K562 (cell line): ENCODE measurements around the gene SCP2. TPM values are rescaled to one million over a fixed set of nuclear protein-coding genes. Genes with fewer than 3 reads are reported as not detected.

Source experiments
- ATAC-seq: fragments of 200-7000 bp; cut with Tn5 transposase; 3 replicates; pipeline ENCODE4 v1.9.1; 2020; ENCODE audit warnings: moderate library complexity
- BruUV-seq: library from RNA; stranded (reverse); fragments of 400-500 nt; replicated peaks from 2 replicates; lab custom pipeline; 2021; lab: Mats Ljungman, UMichigan
- CTCF ChIA-PET: fragments of 300-600 bp; formaldehyde crosslinking; extraction: SDS; loops from one replicate; lab custom pipeline; 2021; ENCODE audit warnings: low intra/inter-chr PET ratio; lab: Yijun Ruan, JAX
- POLR2A ChIA-PET: fragments of 300-600, 350-650 bp; sonication (Branson Sonifier 250); formaldehyde crosslinking; extraction: SDS; loops from one replicate; lab custom pipeline; 2021; ENCODE audit warnings: antibody characterized with exemption, inconsistent platforms; lab: Yijun Ruan, JAX
- DNase-seq, 4 experiments: peaks; one replicate each; pipeline versions ENCODE4 v3.0.0 to v3.0.0-alpha.2; 2011 to 2018; ENCODE audit warnings: low spot score in 3 of 4, mixed read lengths in 3 of 4; ENCODE audit errors: extremely low read depth in 1 of 4
- FAIRE-seq: peaks from 2 replicates; lab custom pipeline; 2011; peaks lifted over from hg19 to GRCh38; lab: Jason Lieb, UNC
- H2AFZ ChIP-seq: 2 replicates; pipeline ENCODE4 v1.6.0; 2011; ENCODE audit warnings: low read depth, low read length, control low read depth, inconsistent platforms
- H3K27ac ChIP-seq: fragments of 200-600 bp; 3 replicates; pipeline ENCODE4 v1.8.0; 2011; ENCODE audit warnings: low read depth, mild to moderate bottlenecking, control low read depth, inconsistent platforms, low read length, moderate library complexity, mixed read lengths; ENCODE audit errors: extremely low read depth
- H3K27me3 ChIP-seq, 2 experiments: fragments of 300-600 bp in 1 of 2; 2 replicates in 1 of 2; 3 replicates in 1 of 2; pipeline versions ENCODE4 v1.6.0 to v1.8.0; 2011; ENCODE audit warnings: inconsistent platforms in 2 of 2, low read length in 2 of 2, mild to moderate bottlenecking in 1 of 2, mixed read lengths in 1 of 2, moderate library complexity in 1 of 2; ENCODE audit not compliant: control insufficient read depth in 2 of 2, insufficient read depth in 2 of 2
- H3K36me3 ChIP-seq: fragments of 300-600 bp; 3 replicates; pipeline ENCODE4 v1.8.0; 2011; ENCODE audit warnings: mild to moderate bottlenecking, low read length, inconsistent platforms; ENCODE audit not compliant: control insufficient read depth, insufficient read depth
- H3K4me1 ChIP-seq, 2 experiments: fragments of 200-600 bp in 1 of 2; replicated peaks in 1 of 2; 2 replicates in 1 of 2; 3 replicates in 1 of 2; pipeline versions ENCODE4 v1.5.1 to v1.8.0; 2011; ENCODE audit warnings: inconsistent platforms in 2 of 2, low read length in 2 of 2, mild to moderate bottlenecking in 1 of 2, mixed read lengths in 1 of 2, moderate library complexity in 1 of 2; ENCODE audit not compliant: control insufficient read depth in 2 of 2, insufficient read depth in 2 of 2
- H3K4me2 ChIP-seq: 2 replicates; pipeline ENCODE4 v1.6.1; 2011; ENCODE audit warnings: low read length, control low read depth, inconsistent platforms, mixed read lengths; ENCODE audit not compliant: insufficient read depth
- H3K4me3 ChIP-seq: fragments of 200-600 bp; sonication (generic), shearing (Covaris generic); 2 replicates; pipeline ENCODE4 v1.5.1; 2016; ENCODE audit warnings: control low read depth, inconsistent platforms
- H3K79me2 ChIP-seq: fragments of 200-600 bp; 3 replicates; pipeline ENCODE4 v1.8.0; 2011; ENCODE audit warnings: low read length, inconsistent platforms; ENCODE audit not compliant: control insufficient read depth, insufficient read depth
- H3K9ac ChIP-seq, 2 experiments: 2 replicates each; pipeline versions ENCODE4 v1.6.0 to v1.6.1; 2011; ENCODE audit warnings: low read depth in 2 of 2, low read length in 2 of 2, control low read depth in 1 of 2, inconsistent platforms in 1 of 2, mild to moderate bottlenecking in 1 of 2, mixed read lengths in 1 of 2; ENCODE audit not compliant: insufficient read depth in 1 of 2
- H3K9me1 ChIP-seq: one replicate; pipeline ENCODE4 v1.6.0; 2011; ENCODE audit warnings: inconsistent platforms, mild to moderate bottlenecking, low read length, moderate library complexity; ENCODE audit not compliant: control insufficient read depth, insufficient read depth
- H3K9me3 ChIP-seq: replicated peaks from 2 replicates; pipeline ENCODE4 v1.5.1; 2011; ENCODE audit warnings: low read depth, low read length, inconsistent platforms; ENCODE audit not compliant: control insufficient read depth, insufficient read depth
- H4K20me1 ChIP-seq: replicated peaks from 2 replicates; pipeline ENCODE4 v1.6.1; 2011; ENCODE audit warnings: low read length, inconsistent platforms, mixed read lengths; ENCODE audit not compliant: control insufficient read depth, insufficient read depth
- ADNP ChIP-seq: fragments of 200-800 bp; sonication (Bioruptor generic); IDR thresholded peaks from 2 replicates; pipeline ENCODE4 v1.6.1; 2016; ENCODE audit warnings: missing genetic modification characterization, missing compliant biosample characterization
- CAMTA2 ChIP-seq: fragments of 250-450 bp; sonication (Bioruptor Pico); conservative IDR thresholded peaks from 2 replicates; pipeline ENCODE4 v1.5.1; 2022
- DDX20 ChIP-seq: fragments of 450-650 bp; IDR thresholded peaks from 2 replicates; pipeline ENCODE4 v1.6.1; 2016; ENCODE audit warnings: missing genetic modification characterization, low read depth, mild to moderate bottlenecking, missing compliant biosample characterization, moderate library complexity
- HNRNPH1 ChIP-seq: fragments of 200-400 bp; formaldehyde crosslinking; optimal IDR thresholded peaks from 2 replicates; pipeline ENCODE3; 2017; ENCODE audit warnings: low read depth, mild to moderate bottlenecking, low read length, moderate library complexity
- KAT7 ChIP-seq: sonication (generic); formaldehyde crosslinking; IDR thresholded peaks from 2 replicates; pipeline ENCODE4 v1.8.0; 2022; ENCODE audit warnings: missing genetic modification reagents, mild to moderate bottlenecking, borderline replicate concordance
- NKRF ChIP-seq: fragments of 450-650 bp; IDR thresholded peaks from 2 replicates; pipeline ENCODE4 v1.6.1; 2016; ENCODE audit warnings: borderline replicate concordance
- PTRF ChIP-seq: fragments of 450-650 bp; IDR thresholded peaks from 2 replicates; pipeline ENCODE4 v1.6.1; 2016; ENCODE audit warnings: mild to moderate bottlenecking, missing genetic modification characterization, missing compliant biosample characterization
- RBM25 ChIP-seq: fragments of 200-400 bp; formaldehyde crosslinking; IDR thresholded peaks from 2 replicates; pipeline ENCODE4 v1.6.1; 2018; ENCODE audit warnings: low read length, low read depth, moderate library complexity; ENCODE audit not compliant: severe bottlenecking
- TAL1 ChIP-seq: fragments of 450-650 bp; IDR thresholded peaks from 2 replicates; pipeline ENCODE4 v1.6.1; 2016; ENCODE audit warnings: mild to moderate bottlenecking
- ZNF121 ChIP-seq: sonication (generic); formaldehyde crosslinking; conservative IDR thresholded peaks from 2 replicates; pipeline ENCODE4 v1.8.0; 2022; ENCODE audit warnings: missing genetic modification reagents
- ZNF232 ChIP-seq: sonication (generic); formaldehyde crosslinking; IDR thresholded peaks from 2 replicates; pipeline ENCODE4 v1.8.0; 2022; ENCODE audit warnings: mild to moderate bottlenecking, missing genetic modification reagents
- ZNF282 ChIP-seq: sonication (generic); formaldehyde crosslinking; IDR thresholded peaks from 2 replicates; pipeline ENCODE4 v1.8.1; 2023; ENCODE audit warnings: missing genetic modification reagents
- ZNF347 ChIP-seq: fragments of 450-650 bp; formaldehyde crosslinking; IDR thresholded peaks from 2 replicates; pipeline ENCODE4 v1.4.0; 2020; ENCODE audit warnings: low read depth, mild to moderate bottlenecking, moderate library complexity
- WGBS: fragments of 100-300 bp; shearing (Covaris generic); methylation state at CpG from one replicate; pipeline ENCODE4 v1.1.6; 2016; ENCODE audit warnings: low coverage, mixed read lengths; ENCODE audit not compliant: insufficient coverage; ENCODE audit errors: missing lambda C conversion rate; 5-methylcytosine and 5-hydroxymethylcytosine counted together
- in situ Hi-C: fragments of 300-500 bp; cut with MboI; formaldehyde crosslinking; loops from 4 replicates; pipeline ENCODE4 v1.15.0; 2018; ENCODE audit warnings: inconsistent platforms, mixed read lengths
- intact Hi-C: fragments of 100-400 bp; cut with micrococcal nuclease; formaldehyde crosslinking; loops from 2 replicates; pipeline ENCODE4 v1.14.2; 2022
- polyA plus RNA-seq, 8 experiments: library from polyadenylated mRNA; depleted of rRNA in 4 of 8; stranded (reverse) in 5 of 8; unstranded in 3 of 8; fragments of >200 nt; fragmentation: Nextera tagmentation in 2 of 8; fragmentation: Illumina TruSeq in 1 of 8; extraction: Ambion mirVana in 2 of 8; extraction: Trizol in 1 of 8; gene quantifications; 2 replicates each; pipeline versions ENCODE4 v1.2.1 to v1.2.3, GENCODE V29; 2011 to 2014; ENCODE audit warnings: inconsistent platforms in 1 of 8, missing spikeins in 1 of 8
- total RNA-seq, 7 experiments: library from RNA; depleted of rRNA in 6 of 7; stranded (reverse); fragments of >200 nt in 6 of 7; fragmentation: Illumina TruSeq in 2 of 7; extraction: Trizol in 2 of 7; gene quantifications; 2 replicates each; pipeline versions ENCODE4 v1.2.1 to v1.2.3, GENCODE V29; 2011 to 2021; ENCODE audit warnings: low replicate concordance in 1 of 7

Gene SCP2
- total and polyA plus RNA-seq, 9 of the 15 experiments (the other 6 are each of a cell fraction or from before 2014, with no cell fraction given): 63.8 to 258 (median 106) TPM

- POLR2A ChIA-PET: interaction anchor here (1.1 to 1.9 kb wide), 2 partner anchors 10 to 30 kb away, joined by 3 to 8 read pairs; no protein-coding TSS in a partner anchor
- Histone ChIP-seq H4K20me1 (no peaks in the 10 kb centered on the region), H3K9ac (no peak overlapping the region), H3K36me3 (peaks cover 75% of the 10 kb centered on the region), H3K4me2 (no peak overlapping the region), H2AFZ (no peak overlapping the region), H3K9me3 (no peaks in the 10 kb centered on the region), H3K4me1 (no peaks in the 10 kb centered on the region), H3K4me3 (no peak overlapping the region), H3K27ac (no peak overlapping the region), H3K79me2 (no peaks in the 10 kb centered on the region), H3K27me3 (no peaks in the 10 kb centered on the region), H3K9me1 (no peaks in the 10 kb centered on the region)
- in situ Hi-C loops (no loop called here), intact Hi-C loops (no loop called here)
- WGBS: 91% methylated on average over 4 of the region's 4 CpGs
- no peak for FAIRE-seq
- no TSS peak for BruUV-seq
- no peak for DNase-seq
- TF ChIP-seq ZNF282 (no peak), PTRF (no peak), NKRF (no peak), RBM25 (peak; percentile 16), KAT7 (no peak), TAL1 (no peak), DDX20 (tag) (no peak), ZNF232 (no peak), HNRNPH1 (no peak), ADNP (tag) (no peak), CAMTA2 (no peak), ZNF347 (no peak), ZNF121 (CRISPR knock-in tag) (peak; percentile 33; the same call in 1 of the 2 replicates)
- ATAC-seq: no peak
- CTCF ChIA-PET: no interaction called here
These were observed 39.6 kb upstream of the SCP2 start for GRCh38 chr1:52887483-52887882.
